ENCODE results near the gene PARVG.
"Not testable (repeated sequence)": the region's sequence is repeated elsewhere in the genome, so short reads cannot be mapped to it uniquely, and the experiment has no call there.

Gene PARVG

GRCh38 chr22:44219101-44219870 is 38.6 kb downstream of the PARVG start:
- no peaks in the 10 kb centered on the region for H3K27me3 Mint-ChIP-seq
- H3K9me3 Mint-ChIP-seq, result no peaks in the 10 kb centered on the region
- DNase-seq (no peak), ATAC-seq (no peak)
- no peak overlapping the region for H3K4me3 Mint-ChIP-seq
- H3K27ac Mint-ChIP-seq, result no peak overlapping the region
- H3K4me1 Mint-ChIP-seq, result no peaks in the 10 kb centered on the region

GRCh38 chr22:44220727-44221680 is 40.3 kb downstream of the PARVG start:
- ATAC-seq (no peak), DNase-seq (no peak)
- H3K4me1 Mint-ChIP-seq, result no peaks in the 10 kb centered on the region
- H3K4me3 Mint-ChIP-seq, result no peak overlapping the region
- no peaks in the 10 kb centered on the region for H3K9me3 Mint-ChIP-seq
- peaks cover 13% of the 10 kb centered on the region for H3K27me3 Mint-ChIP-seq
- H3K27ac Mint-ChIP-seq, result no peak overlapping the region

- peaks cover 18% of the 10 kb centered on the region for H3K27me3 Mint-ChIP-seq
- H3K27ac Mint-ChIP-seq, result no peak overlapping the region
- no peak overlapping the region for H3K4me3 Mint-ChIP-seq
- H3K4me1 Mint-ChIP-seq, result no peaks in the 10 kb centered on the region
- H3K9me3 Mint-ChIP-seq, result no peaks in the 10 kb centered on the region
- ATAC-seq (no peak), DNase-seq (peak in 1 of 2 donors; percentile 7)
Observed at GRCh38 chr22:44221710-44222475, 41.2 kb downstream of the PARVG start.

GRCh38 chr22:44224166-44224565 is 43.4 kb downstream of the PARVG start:
- Mint-ChIP-seq H3K4me1 (no peaks in the 10 kb centered on the region), H3K9me3 (peaks cover under 1 to 7% of the 10 kb centered on the region in 2 donors), H3K27ac (no peak overlapping the region), H3K27me3 (peaks cover 18% of the 10 kb centered on the region), H3K4me3 (no peak overlapping the region)
- peak in 1 of 2 donors; percentile 4 for DNase-seq
- ATAC-seq, result no peak

GRCh38 chr22:44225091-44225689 is 44.5 kb downstream of the PARVG start:
- Mint-ChIP-seq H3K4me1 (no peaks in the 10 kb centered on the region), H3K4me3 (no peak overlapping the region), H3K9me3 (peaks cover 11 to 16% of the 10 kb centered on the region in 2 donors), H3K27me3 (peaks cover 18% of the 10 kb centered on the region), H3K27ac (no peak overlapping the region)
- ATAC-seq (no peak), DNase-seq (peak in 1 of 2 donors; percentile 2)

- Mint-ChIP-seq H3K4me1 (no peaks in the 10 kb centered on the region), H3K27ac (no peak overlapping the region), H3K27me3 (peaks cover 18% of the 10 kb centered on the region), H3K9me3 (peaks cover 11 to 16% of the 10 kb centered on the region in 2 donors), H3K4me3 (no peak overlapping the region)
- no peak for ATAC-seq
- DNase-seq, result no peak
Observed at GRCh38 chr22:44225812-44226211, 45.1 kb downstream of the PARVG start.

GRCh38 chr22:44229331-44229730 is 48.6 kb downstream of the PARVG start:
- no peak overlapping the region for H3K27ac Mint-ChIP-seq
- no peak overlapping the region for H3K4me3 Mint-ChIP-seq
- H3K9me3 Mint-ChIP-seq, result peaks cover 11 to 20% of the 10 kb centered on the region in 2 donors
- peaks cover 18% of the 10 kb centered on the region for H3K27me3 Mint-ChIP-seq
- no peaks in the 10 kb centered on the region for H3K4me1 Mint-ChIP-seq
- DNase-seq (no peak), ATAC-seq (no peak)

GRCh38 chr22:44229809-44230208 is 49.1 kb downstream of the PARVG start:
- DNase-seq (no peak), ATAC-seq (no peak)
- Mint-ChIP-seq H3K4me1 (no peaks in the 10 kb centered on the region), H3K27me3 (peaks cover 17% of the 10 kb centered on the region), H3K4me3 (no peak overlapping the region), H3K27ac (no peak overlapping the region), H3K9me3 (peaks cover 11 to 20% of the 10 kb centered on the region in 2 donors)

GRCh38 chr22:44231233-44231632 is 50.5 kb downstream of the PARVG start:
- Mint-ChIP-seq H3K4me1 (no peaks in the 10 kb centered on the region), H3K9me3 (peaks cover 11 to 20% of the 10 kb centered on the region in 2 donors), H3K4me3 (no peak overlapping the region), H3K27ac (no peak overlapping the region), H3K27me3 (peaks cover 3% of the 10 kb centered on the region)
- DNase-seq, result no peak
- no peak for ATAC-seq

- not testable (repeated sequence) for DNase-seq, H3K4me1 Mint-ChIP-seq, H3K27me3 Mint-ChIP-seq, ATAC-seq, H3K4me3 Mint-ChIP-seq
- H3K27ac Mint-ChIP-seq, result peak overlapping the region in 1 of 2 donors; percentile 61
- H3K9me3 Mint-ChIP-seq, result peaks cover 8 to 11% of the 10 kb centered on the region in 2 donors
Observed at GRCh38 chr22:44234372-44234771, 53.6 kb downstream of the PARVG start.

- ATAC-seq, result no peak
- no peak overlapping the region for H3K27ac Mint-ChIP-seq
- DNase-seq, result no peak
- H3K27me3 Mint-ChIP-seq, result peaks cover 25% of the 10 kb centered on the region
- H3K9me3 Mint-ChIP-seq, result no peaks in the 10 kb centered on the region
- H3K4me1 Mint-ChIP-seq, result no peaks in the 10 kb centered on the region
- H3K4me3 Mint-ChIP-seq, result no peak overlapping the region
Observed at GRCh38 chr22:44237290-44237689, 56.6 kb downstream of the PARVG start.

GRCh38 chr22:44241121-44241520 is 60.4 kb downstream of the PARVG start:
- not testable (repeated sequence) for DNase-seq, H3K4me3 Mint-ChIP-seq, H3K27ac Mint-ChIP-seq, ATAC-seq, H3K4me1 Mint-ChIP-seq, H3K9me3 Mint-ChIP-seq
- H3K27me3 Mint-ChIP-seq, result peaks cover 54% of the 10 kb centered on the region

- Mint-ChIP-seq H3K4me3 (no peak overlapping the region), H3K9me3 (no peaks in the 10 kb centered on the region), H3K27ac (no peak overlapping the region), H3K4me1 (no peaks in the 10 kb centered on the region), H3K27me3 (peaks cover 51% of the 10 kb centered on the region)
- ATAC-seq, result no peak
- DNase-seq, result peak in 1 of 2 donors; percentile 1
Observed at GRCh38 chr22:44242946-44243724, 62.4 kb downstream of the PARVG start.

GRCh38 chr22:44243761-44244160 is 63.0 kb downstream of the PARVG start:
- DNase-seq (no peak), ATAC-seq (no peak)
- peaks cover 54% of the 10 kb centered on the region for H3K27me3 Mint-ChIP-seq
- H3K27ac Mint-ChIP-seq, result no peak overlapping the region
- H3K4me1 Mint-ChIP-seq, result no peaks in the 10 kb centered on the region
- no peaks in the 10 kb centered on the region for H3K9me3 Mint-ChIP-seq
- no peak overlapping the region for H3K4me3 Mint-ChIP-seq

Data from stimulated activated naive CD8-positive, alpha-beta T cell treated with anti-CD3 and anti-CD28 coated beads, Interleukin-15, amount 100 ng/mL, for 72 hours (primary cell).